ENCODE measurements around the gene SPHK1. TPM values are rescaled to one million over a fixed set of nuclear protein-coding genes. Genes with fewer than 3 reads are reported as not detected.

The SPHK1 gene
- total RNA-seq, 1 donor from 2014 or later, result 15.4 TPM

- Mint-ChIP-seq H3K4me1 (ENCODE audit: unreplicated experiment) (peaks cover 50% of the 10 kb centered on the region), H3K9me3 (ENCODE audit: unreplicated experiment) (no peaks in the 10 kb centered on the region), H3K4me3 (ENCODE audit: unreplicated experiment) (no peak overlapping the region), H3K27ac (ENCODE audit: unreplicated experiment) (peak overlapping the region; percentile 72), H3K36me3 (ENCODE audit: low read depth, unreplicated experiment) (no peaks in the 10 kb centered on the region), H3K27me3 (ENCODE audit: unreplicated experiment) (peaks cover 5% of the 10 kb centered on the region)
- no peak for DNase-seq (ENCODE audit: low spot score)
- TF ChIP-seq CTCF (IDR thresholded peaks at IDR 0.05; ENCODE audit: unreplicated experiment), result no peak
Measured at GRCh38 chr17:76426853-76427252, 42.4 kb downstream of the SPHK1 start.

- DNase-seq (ENCODE audit: low spot score), result no peak
- H3K27ac Mint-ChIP-seq (ENCODE audit: unreplicated experiment), result peak overlapping the region; percentile 88
Measured at GRCh38 chr17:76427501-76428231, 43.3 kb downstream of the SPHK1 start.

GRCh38 chr17:76428511-76428910 lies 44.1 kb downstream of the SPHK1 start:
- Mint-ChIP-seq H3K4me3 (ENCODE audit: unreplicated experiment) (no peak overlapping the region), H3K4me1 (ENCODE audit: unreplicated experiment) (peaks cover 44% of the 10 kb centered on the region), H3K27me3 (ENCODE audit: unreplicated experiment) (no peaks in the 10 kb centered on the region), H3K36me3 (ENCODE audit: low read depth, unreplicated experiment) (peaks cover 3% of the 10 kb centered on the region), H3K9me3 (ENCODE audit: unreplicated experiment) (no peaks in the 10 kb centered on the region), H3K27ac (ENCODE audit: unreplicated experiment) (no peak overlapping the region)
- no peak for DNase-seq (ENCODE audit: low spot score)
- TF ChIP-seq CTCF (IDR thresholded peaks at IDR 0.05; ENCODE audit: unreplicated experiment), result no peak

More at GRCh38 chr17:76427501-76428231, 43.3 kb downstream of the SPHK1 start:
- H3K27me3 Mint-ChIP-seq (ENCODE audit: unreplicated experiment), result peaks cover 2% of the 10 kb centered on the region
- H3K36me3 Mint-ChIP-seq (ENCODE audit: low read depth, unreplicated experiment), result no peaks in the 10 kb centered on the region
- H3K9me3 Mint-ChIP-seq (ENCODE audit: unreplicated experiment), result no peaks in the 10 kb centered on the region
- TF ChIP-seq CTCF (IDR thresholded peaks at IDR 0.05; ENCODE audit: unreplicated experiment), result no peak
- peaks cover 47% of the 10 kb centered on the region for H3K4me1 Mint-ChIP-seq (ENCODE audit: unreplicated experiment)
- H3K4me3 Mint-ChIP-seq (ENCODE audit: unreplicated experiment), result peak overlapping the region; percentile 49

GRCh38 chr17:76431509-76431908 lies 47.1 kb downstream of the SPHK1 start:
- no peak for TF ChIP-seq CTCF (IDR thresholded peaks at IDR 0.05; ENCODE audit: unreplicated experiment)
- Mint-ChIP-seq H3K4me1 (ENCODE audit: unreplicated experiment) (peaks cover 55% of the 10 kb centered on the region), H3K27ac (ENCODE audit: unreplicated experiment) (no peak overlapping the region), H3K4me3 (ENCODE audit: unreplicated experiment) (no peak overlapping the region), H3K27me3 (ENCODE audit: unreplicated experiment) (no peaks in the 10 kb centered on the region), H3K9me3 (ENCODE audit: unreplicated experiment) (no peaks in the 10 kb centered on the region), H3K36me3 (ENCODE audit: low read depth, unreplicated experiment) (peaks cover 3% of the 10 kb centered on the region)
- no peak for DNase-seq (ENCODE audit: low spot score)

- H3K27me3 Mint-ChIP-seq (ENCODE audit: unreplicated experiment), result no peaks in the 10 kb centered on the region
- peaks cover 50% of the 10 kb centered on the region for H3K4me1 Mint-ChIP-seq (ENCODE audit: unreplicated experiment)
- no peak overlapping the region for H3K27ac Mint-ChIP-seq (ENCODE audit: unreplicated experiment)
- no peak for TF ChIP-seq CTCF (IDR thresholded peaks at IDR 0.05; ENCODE audit: unreplicated experiment)
- H3K9me3 Mint-ChIP-seq (ENCODE audit: unreplicated experiment), result no peaks in the 10 kb centered on the region
- no peak for DNase-seq (ENCODE audit: low spot score)
- peaks cover 3% of the 10 kb centered on the region for H3K36me3 Mint-ChIP-seq (ENCODE audit: low read depth, unreplicated experiment)
- H3K4me3 Mint-ChIP-seq (ENCODE audit: unreplicated experiment), result no peak overlapping the region
Measured at GRCh38 chr17:76432004-76432403, 47.6 kb downstream of the SPHK1 start.

Measured in endothelial cell (in vitro differentiated cells).